Measurements from ENCODE around the gene SMU1.

Gene SMU1

GRCh38 chr9:33046061-33046460 lies 30.4 kb downstream of the SMU1 start:
- H3K4me3 ChIP-seq (ENCODE audit: low read length): no peak overlapping the region
- DNase-seq (ENCODE audit: low read depth): no peak
- no peak for TF ChIP-seq CTCF (conservative IDR thresholded peaks at IDR 0.05; ENCODE audit: low read depth, low read length)

GRCh38 chr9:33044677-33045282 lies 31.7 kb downstream of the SMU1 start:
- H3K4me3 ChIP-seq (ENCODE audit: low read length): peak overlapping the region; percentile 62
- no peak for DNase-seq (ENCODE audit: low read depth)
- TF ChIP-seq CTCF (conservative IDR thresholded peaks at IDR 0.05; ENCODE audit: low read depth, low read length): peak; percentile 52

- TF ChIP-seq CTCF (conservative IDR thresholded peaks at IDR 0.05; ENCODE audit: low read depth, low read length): no peak
- H3K4me3 ChIP-seq (ENCODE audit: low read length): peak overlapping the region; percentile 62
- peak; percentile 65 for DNase-seq (ENCODE audit: low read depth)
These were observed 32.3 kb downstream of the SMU1 start for GRCh38 chr9:33044162-33044673.

GRCh38 chr9:33043671-33044070 lies 32.8 kb downstream of the SMU1 start:
- no peak for TF ChIP-seq CTCF (conservative IDR thresholded peaks at IDR 0.05; ENCODE audit: low read depth, low read length)

GRCh38 chr9:33042473-33042872 lies 34.0 kb downstream of the SMU1 start:
- no peak for DNase-seq (ENCODE audit: low read depth)
- H3K4me3 ChIP-seq (ENCODE audit: low read length): no peak overlapping the region
- no peak for TF ChIP-seq CTCF (conservative IDR thresholded peaks at IDR 0.05; ENCODE audit: low read depth, low read length)

More at GRCh38 chr9:33043671-33044070, 32.8 kb downstream of the SMU1 start:
- DNase-seq (ENCODE audit: low read depth): no peak
- H3K4me3 ChIP-seq (ENCODE audit: low read length): peak overlapping the region; percentile 62

DNA sequence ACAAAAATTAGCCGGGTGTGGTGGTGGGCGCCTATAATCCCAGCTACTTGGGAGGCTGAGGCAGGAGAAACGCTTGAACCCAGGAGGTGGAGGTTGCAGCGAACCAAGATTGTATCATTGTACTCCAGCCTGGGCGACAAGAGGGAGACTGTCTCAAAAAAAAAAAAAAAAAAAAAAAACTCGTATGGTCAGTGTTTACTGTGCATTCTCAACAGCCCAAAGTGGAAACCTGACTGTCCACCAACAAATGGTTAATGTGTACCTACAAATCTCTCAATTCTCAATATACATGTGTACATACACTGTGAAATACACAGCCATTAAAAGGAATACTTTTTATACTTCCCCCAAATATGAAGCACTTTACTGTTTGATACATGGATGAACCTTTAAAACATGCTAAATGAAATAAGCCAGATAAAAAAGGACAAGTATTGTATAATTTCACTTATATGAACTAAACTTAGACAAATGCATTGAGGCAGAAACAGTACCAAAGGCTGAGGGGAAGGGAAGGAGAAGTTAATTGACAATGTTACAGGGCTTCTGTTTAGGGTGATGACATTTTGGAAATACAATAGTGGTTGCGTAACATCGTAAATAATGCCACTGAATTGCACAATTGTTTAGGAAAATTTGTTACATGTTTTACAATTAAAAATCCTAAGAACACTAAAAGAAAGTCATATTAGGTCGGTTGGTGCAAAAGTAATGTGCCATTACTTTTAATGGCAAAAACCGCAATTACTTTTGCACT lies 34.9 kb downstream of the SMU1 start:
- H3K4me3 ChIP-seq (ENCODE audit: low read length): no peak overlapping the region
- no peak for DNase-seq (ENCODE audit: low read depth)
- no peak for TF ChIP-seq CTCF (conservative IDR thresholded peaks at IDR 0.05; ENCODE audit: low read depth, low read length)
